ENCODE data around the gene SLC4A5.

GRCh38 chr2:74204436-74204835, 138.8 kb downstream of the SLC4A5 start:
- TF ChIP-seq CTCF (IDR thresholded peaks at IDR 0.05) (no peak), POLR2A (IDR thresholded peaks at IDR 0.05) (no peak), EP300 (IDR thresholded peaks at IDR 0.05) (no peak)
